Measurements from ENCODE around the gene HS3ST3B1. TPM values are rescaled to one million over a fixed set of nuclear protein-coding genes. Genes with fewer than 3 reads are reported as not detected.

Gene HS3ST3B1
- total RNA-seq, 1 experiment from 2014 or later, result 2.4 TPM

DNA sequence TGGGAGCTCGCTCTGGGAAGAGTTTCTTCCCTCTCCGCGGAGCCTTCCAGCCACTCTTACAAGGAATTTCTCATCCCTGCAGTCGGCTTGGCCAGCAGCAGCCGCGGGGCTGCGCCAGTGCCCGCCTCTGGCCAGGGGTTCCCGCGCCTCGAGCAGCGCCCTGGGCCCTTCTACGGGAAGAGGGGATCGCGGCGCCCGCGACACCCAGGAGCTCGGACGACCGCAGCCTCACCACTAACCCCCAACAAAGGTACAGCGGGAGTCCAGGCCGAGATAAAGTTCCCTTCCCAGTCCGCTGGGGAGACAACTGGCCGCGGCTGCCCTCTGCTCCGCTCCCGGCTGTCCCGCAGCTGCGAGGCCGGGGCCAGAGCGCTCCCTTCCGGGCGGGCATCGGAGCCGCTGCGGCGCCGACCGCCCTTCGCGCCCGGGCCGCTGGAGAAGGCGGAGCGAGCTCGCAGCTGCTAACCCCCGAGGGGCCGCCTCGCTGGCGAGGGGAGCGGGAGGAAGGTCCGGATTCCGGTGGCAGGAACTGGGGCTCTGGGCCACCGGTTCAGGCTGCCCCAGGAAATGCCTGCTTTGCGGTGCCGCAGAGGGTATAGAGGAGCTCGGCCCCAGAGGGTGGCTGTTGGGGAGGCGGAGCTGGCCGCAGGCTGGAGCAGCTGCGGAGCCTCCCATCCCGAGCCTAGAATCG lies 3.6 kb upstream of the HS3ST3B1 start:
- no TSS peak for BruUV-seq (replicated peaks)

More for the DNA sequence above, 3.6 kb upstream of the HS3ST3B1 start:
- Histone ChIP-seq H3K27ac (ENCODE audit: low read depth, low read length) (no peak overlapping the region), H3K4me3 (replicated peaks in 1 of 2; ENCODE audit: low read depth in 1 of 2, low read length in 2 of 2) (no peak overlapping the region), H2AFZ (ENCODE audit: low read depth, low read length, poor library complexity, severe bottlenecking) (no peak overlapping the region), H3K9ac (ENCODE audit: low read length) (no peak overlapping the region), H3K9me3 (ENCODE audit: control insufficient read depth in 1 of 2, insufficient read depth in 1 of 2, low read depth in 1 of 2, low read length in 2 of 2) (no peaks in the 10 kb centered on the region), H3K79me2 (ENCODE audit: insufficient read depth, low read length) (no peaks in the 10 kb centered on the region), H3K27me3 (ENCODE audit: insufficient read depth, low read length) (peaks cover 10% of the 10 kb centered on the region; the same call in 1 of the 2 replicates), H3K4me1 (ENCODE audit: control insufficient read depth in 1 of 2, insufficient read depth in 2 of 2, low read length in 2 of 2) (peaks cover 11 to 20% of the 10 kb centered on the region in 2 experiments; a peak in 3 of 4 replicates), H3K36me3 (ENCODE audit: control insufficient read depth in 1 of 2, insufficient read depth in 2 of 2, low read length in 2 of 2) (no peaks in the 10 kb centered on the region), H4K20me1 (ENCODE audit: insufficient read depth) (no peaks in the 10 kb centered on the region), H3K9me2 (ENCODE audit: insufficient read depth) (no peaks in the 10 kb centered on the region), H3K4me2 (ENCODE audit: low read length) (no peak overlapping the region)
- ATAC-seq, result no peak
- CTCF ChIA-PET, result no interaction called here
- TF ChIP-seq, protein P1, sequence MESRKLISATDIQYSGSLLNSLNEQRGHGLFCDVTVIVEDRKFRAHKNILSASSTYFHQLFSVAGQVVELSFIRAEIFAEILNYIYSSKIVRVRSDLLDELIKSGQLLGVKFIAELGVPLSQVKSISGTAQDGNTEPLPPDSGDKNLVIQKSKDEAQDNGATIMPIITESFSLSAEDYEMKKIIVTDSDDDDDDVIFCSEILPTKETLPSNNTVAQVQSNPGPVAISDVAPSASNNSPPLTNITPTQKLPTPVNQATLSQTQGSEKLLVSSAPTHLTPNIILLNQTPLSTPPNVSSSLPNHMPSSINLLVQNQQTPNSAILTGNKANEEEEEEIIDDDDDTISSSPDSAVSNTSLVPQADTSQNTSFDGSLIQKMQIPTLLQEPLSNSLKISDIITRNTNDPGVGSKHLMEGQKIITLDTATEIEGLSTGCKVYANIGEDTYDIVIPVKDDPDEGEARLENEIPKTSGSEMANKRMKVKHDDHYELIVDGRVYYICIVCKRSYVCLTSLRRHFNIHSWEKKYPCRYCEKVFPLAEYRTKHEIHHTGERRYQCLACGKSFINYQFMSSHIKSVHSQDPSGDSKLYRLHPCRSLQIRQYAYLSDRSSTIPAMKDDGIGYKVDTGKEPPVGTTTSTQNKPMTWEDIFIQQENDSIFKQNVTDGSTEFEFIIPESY (IDR thresholded peaks at IDR 0.05; ENCODE audit: extremely low read depth, insufficient replicate concordance, low read length), result no peak
- TF ChIP-seq POLR2A (IDR thresholded peaks at IDR 0.05; ENCODE audit: borderline replicate concordance, extremely low read depth, insufficient read depth, insufficient read length) (no peak), SRF (IDR thresholded peaks at IDR 0.05; ENCODE audit: low read depth) (no peak), SIN3A (IDR thresholded peaks at IDR 0.05; ENCODE audit: low read depth) (no peak), SP1 (IDR thresholded peaks at IDR 0.05; ENCODE audit: low read depth) (no peak), ELF1 (IDR thresholded peaks at IDR 0.05; ENCODE audit: borderline replicate concordance, low read depth) (no peak), JUND (IDR thresholded peaks at IDR 0.05) (no peak), POLR2AphosphoS5 (IDR thresholded peaks at IDR 0.05; ENCODE audit: low read depth, low read length) (no peak), RAD21 (IDR thresholded peaks at IDR 0.05; ENCODE audit: low read depth) (no peak), EZH2phosphoT487 (IDR thresholded peaks at IDR 0.05; ENCODE audit: borderline replicate concordance) (no peak)
- intact Hi-C loops (cut with micrococcal nuclease), result no loop called here
- no peak for DNase-seq (ENCODE audit: low read depth, low spot score)
- POLR2A ChIA-PET, result no interaction called here
- RAD21 ChIA-PET (ENCODE audit: low non-redundant PET in 1 of 2, low total read pairs in 2 of 2, uncharacterized antibody in 2 of 2, unreplicated experiment in 2 of 2), result no interaction called here
